HL-60 (cell line): ENCODE data around the gene PHLPP1.

Experiments used
- POLR2AphosphoS5 ChIP-seq: IDR thresholded peaks from 2 replicates; pipeline ENCODE4 v1.6.1; 2012; ENCODE audit warnings: low read depth
- TF ChIP-seq, protein P1 (sequence below): IDR thresholded peaks from one replicate; pipeline ENCODE4 v1.5.1; 2011; ENCODE audit warnings: low read length, control low read depth, inconsistent platforms; ENCODE audit not compliant: insufficient read depth

DNA sequence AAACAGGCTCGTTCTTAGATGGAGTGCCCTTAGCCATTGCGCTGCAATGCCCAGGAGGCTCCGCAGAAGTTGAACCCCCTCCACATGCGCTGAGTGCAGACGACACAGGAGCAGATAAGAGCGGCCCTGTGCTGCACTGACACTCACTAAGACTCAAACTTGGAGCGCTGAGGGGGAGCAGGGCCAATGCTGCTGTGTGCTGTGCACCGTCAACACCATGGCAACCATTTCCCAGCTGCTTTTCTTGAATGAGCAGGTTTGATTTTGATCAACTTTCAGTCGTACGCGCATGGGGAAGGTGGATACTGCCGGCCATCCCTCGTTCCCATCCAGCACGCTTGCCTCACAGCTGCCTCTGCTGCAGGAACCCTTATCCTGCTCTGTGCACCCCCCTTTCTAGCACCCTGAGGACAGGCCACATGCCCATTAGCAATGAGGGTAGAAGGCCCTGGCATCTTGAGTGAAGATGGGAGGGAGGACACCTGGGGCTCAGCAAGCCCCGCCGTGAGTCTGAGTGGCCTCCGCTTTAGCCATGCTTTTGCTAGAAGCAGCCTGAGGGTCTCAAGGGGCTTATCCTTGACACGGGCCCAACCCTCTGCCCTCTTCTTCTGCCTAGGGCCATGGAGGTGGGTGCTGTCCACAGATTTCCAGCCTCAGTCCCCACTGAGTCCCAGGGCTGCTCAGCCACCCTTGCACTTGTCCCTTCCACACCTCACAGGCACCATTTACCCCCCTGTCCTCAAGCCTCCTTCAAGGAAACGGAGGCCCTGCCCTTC, 271.9 kb downstream of the PHLPP1 start:
- TF ChIP-seq POLR2AphosphoS5 = no peak
- TF ChIP-seq, protein P1, sequence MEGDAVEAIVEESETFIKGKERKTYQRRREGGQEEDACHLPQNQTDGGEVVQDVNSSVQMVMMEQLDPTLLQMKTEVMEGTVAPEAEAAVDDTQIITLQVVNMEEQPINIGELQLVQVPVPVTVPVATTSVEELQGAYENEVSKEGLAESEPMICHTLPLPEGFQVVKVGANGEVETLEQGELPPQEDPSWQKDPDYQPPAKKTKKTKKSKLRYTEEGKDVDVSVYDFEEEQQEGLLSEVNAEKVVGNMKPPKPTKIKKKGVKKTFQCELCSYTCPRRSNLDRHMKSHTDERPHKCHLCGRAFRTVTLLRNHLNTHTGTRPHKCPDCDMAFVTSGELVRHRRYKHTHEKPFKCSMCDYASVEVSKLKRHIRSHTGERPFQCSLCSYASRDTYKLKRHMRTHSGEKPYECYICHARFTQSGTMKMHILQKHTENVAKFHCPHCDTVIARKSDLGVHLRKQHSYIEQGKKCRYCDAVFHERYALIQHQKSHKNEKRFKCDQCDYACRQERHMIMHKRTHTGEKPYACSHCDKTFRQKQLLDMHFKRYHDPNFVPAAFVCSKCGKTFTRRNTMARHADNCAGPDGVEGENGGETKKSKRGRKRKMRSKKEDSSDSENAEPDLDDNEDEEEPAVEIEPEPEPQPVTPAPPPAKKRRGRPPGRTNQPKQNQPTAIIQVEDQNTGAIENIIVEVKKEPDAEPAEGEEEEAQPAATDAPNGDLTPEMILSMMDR = no peak
